ENCODE results near the gene ZBTB49. TPM values are rescaled to one million over a fixed set of nuclear protein-coding genes. Genes with fewer than 3 reads are reported as not detected.

ZBTB49 gene
- total RNA-seq, 1 experiment from 2014 or later = 5.6 TPM

- ChIA-PET POLR2A (no interaction called here), CTCF (interaction anchor here (0.7 kb wide), 1 partner anchor 1015 kb away, joined by 3 read pairs; no protein-coding TSS in a partner anchor)
- no peak overlapping the region for H3K27ac Mint-ChIP-seq
- TF ChIP-seq JUN (CRISPR knock-in tag; IDR thresholded peaks at IDR 0.05) = no peak
- TF ChIP-seq ZNF671 (CRISPR knock-in tag; IDR thresholded peaks at IDR 0.05) = no peak
- TF ChIP-seq MYBL2 (CRISPR knock-in tag; IDR thresholded peaks at IDR 0.05) = no peak
- TF ChIP-seq FOXP4 (CRISPR knock-in tag; IDR thresholded peaks at IDR 0.05) = no peak
- no peak for TF ChIP-seq E2F4 (CRISPR knock-in tag; IDR thresholded peaks at IDR 0.05; ENCODE audit: borderline replicate concordance, low read depth)
- TF ChIP-seq NR3C1 (CRISPR knock-in tag; conservative IDR thresholded peaks at IDR 0.05; ENCODE audit: low read depth) = no peak
- TF ChIP-seq AFF4 (CRISPR knock-in tag; IDR thresholded peaks at IDR 0.05; ENCODE audit: borderline replicate concordance) = no peak
- TF ChIP-seq ATF2 (CRISPR knock-in tag; IDR thresholded peaks at IDR 0.05; ENCODE audit: borderline replicate concordance, low read depth) = no peak
- no peak for TF ChIP-seq ZNF317 (CRISPR knock-in tag; IDR thresholded peaks at IDR 0.05; ENCODE audit: borderline replicate concordance, low read depth)
- no peak for TF ChIP-seq E2F1 (CRISPR knock-in tag; IDR thresholded peaks at IDR 0.05)
- no peak for TF ChIP-seq ZNF416 (CRISPR knock-in tag; IDR thresholded peaks at IDR 0.05)
- no peak for TF ChIP-seq STAT6 (CRISPR knock-in tag; conservative IDR thresholded peaks at IDR 0.05; ENCODE audit: low read depth)
- H3K9me3 Mint-ChIP-seq = peaks cover 14% of the 10 kb centered on the region
- ATAC-seq (no peak), DNase-seq (ENCODE audit: low spot score) (no peak)
- H3K27me3 Mint-ChIP-seq (ENCODE audit: low read depth) = peaks cover 10% of the 10 kb centered on the region
- H3K36me3 Mint-ChIP-seq = no peaks in the 10 kb centered on the region
- H3K4me3 Mint-ChIP-seq = no peak overlapping the region
- no peaks in the 10 kb centered on the region for H3K4me1 Mint-ChIP-seq
Observed at GRCh38 chr4:4333265-4333706, 43.2 kb downstream of the ZBTB49 start.
